HG03025 (cell line): ENCODE data around the gene KPNA2.

Experiments used
- ATAC-seq: cut with Tn5 transposase; IDR thresholded peaks from one replicate; pipeline ENCODE4 v1.9.1; 2021; ENCODE audit warnings: mild to moderate bottlenecking, moderate library complexity; ENCODE audit not compliant: unreplicated experiment, low FRiP score

Gene KPNA2

GRCh38 chr17:68095205-68095811 is 59.8 kb downstream of the KPNA2 start:
- ATAC-seq = no peak

- ATAC-seq = no peak
These were observed 60.6 kb downstream of the KPNA2 start for GRCh38 chr17:68096111-68096510.
